Astrocyte of the cerebellum (primary cell): ENCODE measurements around the gene C10orf105.

Experiments
- DNase-seq: peaks from one replicate; pipeline ENCODE4 v3.0.0-alpha.2; 2011; ENCODE audit warnings: low read depth
- H3K4me3 ChIP-seq: 2 replicates; pipeline ENCODE4 v1.5.1; 2011; ENCODE audit warnings: mild to moderate bottlenecking, low read depth, low read length, moderate library complexity
- in situ Hi-C: cut with HindIII; loops from 2 replicates; pipeline ENCODE4 v1.10.0; 2017; ENCODE audit warnings: low sequenced_read_pairs
- TF ChIP-seq, protein P1 (sequence below): IDR thresholded peaks from 2 replicates; pipeline ENCODE4 v1.5.1; 2012; ENCODE audit warnings: low read length, low read depth, moderate library complexity, mild to moderate bottlenecking; ENCODE audit errors: missing control alignments

Gene C10orf105

DNA sequence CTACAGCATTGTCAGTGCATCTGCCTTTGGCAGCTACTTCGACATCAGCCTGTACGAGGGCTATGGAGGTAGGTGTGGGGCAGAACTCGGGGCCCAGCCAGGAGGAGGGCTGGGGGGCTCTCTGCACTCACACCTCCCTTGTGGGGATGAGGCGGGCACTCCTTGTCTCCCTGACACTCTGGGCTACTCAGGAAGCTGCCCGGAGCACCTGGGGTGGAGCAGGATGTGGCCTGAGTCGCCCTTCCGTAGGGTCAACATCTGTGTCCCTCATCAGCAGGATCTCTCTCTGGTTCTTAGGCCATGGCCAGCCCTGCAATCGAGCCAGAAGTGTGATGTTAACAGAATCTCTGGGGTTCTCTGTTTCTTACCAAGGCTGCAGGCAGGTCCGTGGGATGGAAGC, 40.2 kb downstream of the C10orf105 start:
- in situ Hi-C loops = no loop called here

DNA sequence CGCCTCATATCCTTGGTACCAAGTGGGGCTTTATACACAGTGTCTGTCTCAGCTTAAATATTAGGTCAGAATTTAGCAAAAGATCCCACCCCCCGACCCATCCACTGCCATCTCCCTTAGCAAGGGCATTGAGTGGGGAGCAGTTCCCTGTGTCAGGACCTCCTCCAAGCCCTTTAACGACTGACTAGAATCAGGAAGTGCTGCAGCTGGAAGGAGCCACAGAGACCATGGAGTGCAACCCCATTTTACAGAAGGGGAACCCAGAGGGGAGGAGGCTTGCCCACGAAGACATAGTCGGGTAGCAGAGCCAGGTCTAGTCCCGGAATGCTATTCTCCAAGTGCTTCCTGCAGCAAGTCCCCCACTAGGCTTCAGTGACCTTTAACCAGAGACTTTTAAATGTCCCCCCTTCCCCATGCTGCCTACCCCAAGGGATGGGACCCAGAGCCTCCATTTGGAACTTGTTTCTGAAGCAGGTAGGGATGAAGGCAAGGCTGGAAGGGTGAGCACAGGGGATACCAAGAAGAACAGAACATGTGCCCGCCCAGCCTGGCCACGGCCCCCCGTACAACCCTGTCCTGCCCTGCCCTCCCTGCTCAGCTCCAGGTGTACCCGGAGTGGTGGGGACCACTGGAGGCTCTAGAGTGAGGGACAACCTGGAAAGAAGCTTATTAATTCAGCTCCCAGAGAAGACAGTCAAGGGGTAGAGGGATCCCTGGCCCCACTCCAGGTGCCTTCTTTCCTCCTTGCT, 41.3 kb downstream of the C10orf105 start:
- TF ChIP-seq, protein P1, sequence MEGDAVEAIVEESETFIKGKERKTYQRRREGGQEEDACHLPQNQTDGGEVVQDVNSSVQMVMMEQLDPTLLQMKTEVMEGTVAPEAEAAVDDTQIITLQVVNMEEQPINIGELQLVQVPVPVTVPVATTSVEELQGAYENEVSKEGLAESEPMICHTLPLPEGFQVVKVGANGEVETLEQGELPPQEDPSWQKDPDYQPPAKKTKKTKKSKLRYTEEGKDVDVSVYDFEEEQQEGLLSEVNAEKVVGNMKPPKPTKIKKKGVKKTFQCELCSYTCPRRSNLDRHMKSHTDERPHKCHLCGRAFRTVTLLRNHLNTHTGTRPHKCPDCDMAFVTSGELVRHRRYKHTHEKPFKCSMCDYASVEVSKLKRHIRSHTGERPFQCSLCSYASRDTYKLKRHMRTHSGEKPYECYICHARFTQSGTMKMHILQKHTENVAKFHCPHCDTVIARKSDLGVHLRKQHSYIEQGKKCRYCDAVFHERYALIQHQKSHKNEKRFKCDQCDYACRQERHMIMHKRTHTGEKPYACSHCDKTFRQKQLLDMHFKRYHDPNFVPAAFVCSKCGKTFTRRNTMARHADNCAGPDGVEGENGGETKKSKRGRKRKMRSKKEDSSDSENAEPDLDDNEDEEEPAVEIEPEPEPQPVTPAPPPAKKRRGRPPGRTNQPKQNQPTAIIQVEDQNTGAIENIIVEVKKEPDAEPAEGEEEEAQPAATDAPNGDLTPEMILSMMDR = no peak
- in situ Hi-C loops = no loop called here
- no peak for DNase-seq
- H3K4me3 ChIP-seq = no peak overlapping the region

More for the DNA sequence above, 40.2 kb downstream of the C10orf105 start:
- TF ChIP-seq, protein P1 = no peak
- DNase-seq = no peak
- H3K4me3 ChIP-seq = no peak overlapping the region

DNA sequence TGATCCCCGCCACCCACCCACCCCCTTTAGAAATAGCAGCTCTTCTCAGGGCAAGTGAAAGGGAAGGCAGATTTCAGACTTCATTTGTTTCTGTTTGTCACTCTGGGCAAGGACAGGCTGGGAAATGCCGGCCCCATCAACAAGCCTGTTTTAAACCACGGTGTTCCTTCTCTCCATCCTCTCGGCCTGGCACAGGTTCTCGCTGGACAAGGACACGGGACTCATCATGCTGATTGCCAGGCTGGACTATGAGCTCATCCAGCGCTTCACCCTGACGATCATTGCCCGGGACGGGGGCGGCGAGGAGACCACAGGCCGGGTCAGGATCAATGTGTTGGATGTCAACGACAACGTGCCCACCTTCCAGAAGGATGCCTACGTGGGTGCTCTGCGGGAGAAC, 42.3 kb downstream of the C10orf105 start:
- TF ChIP-seq, protein P1 = no peak
- in situ Hi-C loops = no loop called here
- no peak overlapping the region for H3K4me3 ChIP-seq
- DNase-seq = no peak

DNA sequence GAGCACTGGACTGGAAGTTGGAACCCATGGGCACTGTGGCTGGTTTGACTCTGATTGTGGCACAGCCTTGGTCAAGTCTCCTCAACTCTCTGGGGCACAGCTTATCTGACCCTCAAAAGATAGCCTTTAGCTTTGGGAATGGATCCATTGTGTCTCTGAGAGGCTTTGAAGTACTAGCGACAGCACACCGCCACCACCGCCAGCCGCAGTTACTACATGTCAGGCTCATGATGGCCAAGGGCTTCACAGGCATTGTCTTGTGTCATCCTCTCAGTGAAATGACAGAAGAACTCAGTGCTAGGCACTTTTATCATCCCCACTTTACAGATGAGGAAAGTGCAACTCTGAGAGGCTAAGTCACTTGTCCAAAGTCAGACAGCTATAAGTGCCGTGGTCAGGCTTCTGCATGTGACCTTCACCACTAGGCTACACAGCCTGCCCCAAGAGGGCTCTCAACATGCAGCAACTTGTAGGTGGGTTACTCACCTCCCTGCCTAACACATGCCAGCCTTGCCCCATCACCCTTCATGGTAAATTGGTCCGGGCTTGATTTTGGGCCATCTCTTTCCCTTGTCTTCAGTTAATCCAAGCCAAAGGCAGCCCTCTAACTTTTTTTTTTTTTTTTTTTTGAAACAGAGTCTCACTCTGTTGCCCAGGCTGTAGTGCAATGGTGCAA, 44.1 kb downstream of the C10orf105 start:
- H3K4me3 ChIP-seq = no peak overlapping the region
- TF ChIP-seq, protein P1 = no peak
- no peak for DNase-seq
- in situ Hi-C loops = no loop called here

DNA sequence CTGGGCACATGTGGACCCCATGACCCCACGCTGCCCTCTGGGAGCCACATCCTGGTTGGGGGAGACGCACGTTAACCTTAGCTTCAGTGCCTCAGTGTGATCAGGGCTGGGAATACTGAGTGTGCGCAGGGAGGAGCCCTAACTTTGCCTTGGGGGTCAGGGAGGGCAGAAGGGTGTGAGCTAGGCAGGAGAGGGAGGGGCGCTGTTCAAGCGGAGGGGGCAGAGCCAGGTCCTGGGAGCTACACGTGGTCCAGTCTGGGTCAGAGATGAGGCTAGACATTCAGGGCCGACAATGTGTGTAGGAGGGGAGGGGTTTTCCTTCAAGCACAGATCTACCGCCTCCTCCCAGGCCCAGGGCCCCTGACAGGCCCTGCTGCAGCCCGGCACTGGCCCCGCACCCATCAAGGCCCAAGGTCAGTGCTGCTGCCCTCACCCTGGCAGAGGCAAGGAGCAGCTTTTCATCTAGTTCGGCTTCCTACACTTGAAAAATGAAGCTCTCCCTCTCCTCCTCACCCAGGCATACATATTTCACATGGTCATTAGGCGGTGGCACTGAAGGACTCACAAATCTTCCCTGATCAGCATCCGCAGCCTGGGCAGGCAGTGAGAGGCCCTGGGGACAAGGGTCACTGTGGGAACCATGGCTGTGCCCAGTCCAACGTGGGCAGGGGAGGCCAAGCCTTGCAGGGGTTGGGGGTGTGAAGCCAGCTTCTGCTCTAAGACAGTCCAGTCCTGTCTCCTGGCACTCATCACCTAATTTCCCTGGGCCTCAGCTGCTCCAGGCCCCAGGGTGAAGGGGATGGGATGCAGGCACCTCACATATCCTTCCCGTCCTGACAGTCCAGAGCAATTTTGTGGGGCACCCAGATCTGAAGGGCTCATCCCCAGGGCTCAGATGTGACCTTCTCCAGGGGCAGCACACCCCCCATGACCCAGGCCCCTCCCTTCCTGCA, 47.3 kb downstream of the C10orf105 start:
- in situ Hi-C loops = no loop called here
- H3K4me3 ChIP-seq = no peak overlapping the region
- DNase-seq = no peak
- TF ChIP-seq, protein P1 = no peak

DNA sequence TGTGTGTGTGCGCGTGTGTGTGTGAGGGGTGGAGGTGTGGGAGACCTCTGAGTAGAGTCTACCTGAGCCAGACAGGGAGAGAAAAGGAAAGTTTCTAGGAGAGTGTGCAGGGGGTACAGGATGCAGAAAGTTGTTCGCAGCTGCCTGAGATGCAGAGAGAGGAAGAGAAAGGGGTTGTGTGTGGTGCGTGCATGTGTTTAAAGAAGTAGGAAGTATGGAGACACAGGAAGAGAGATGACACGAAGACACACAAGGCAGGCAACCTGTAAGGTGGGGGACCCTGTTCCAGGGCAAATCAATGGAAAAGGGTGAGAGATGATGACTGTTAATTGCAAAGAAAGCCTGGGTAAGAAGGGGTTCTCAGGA, 52.2 kb downstream of the C10orf105 start:
- DNase-seq = no peak
- no peak overlapping the region for H3K4me3 ChIP-seq
- TF ChIP-seq, protein P1 = no peak
- in situ Hi-C loops = no loop called here
